Neutrophil (primary cell): ENCODE results near the gene MMP24.

Experiments used
- H3K27ac ChIP-seq: fragments of 200-600 bp; sonication (generic); 2 replicates; pipeline ENCODE4 v1.5.1; 2016; ENCODE audit warnings: mild to moderate bottlenecking, moderate library complexity
- H3K27me3 ChIP-seq: fragments of 200-600 bp; sonication (generic); 2 replicates; pipeline ENCODE4 v1.6.0; 2016; ENCODE audit warnings: mild to moderate bottlenecking
- H3K36me3 ChIP-seq: fragments of 200-600 bp; sonication (generic); 2 replicates; pipeline ENCODE4 v1.5.1; 2017
- H3K4me1 ChIP-seq, 2 experiments: fragments of 200-600 bp in 1 of 2; sonication (generic) in 1 of 2; 1 replicate in 1 of 2; 2 replicates in 1 of 2; pipeline versions ENCODE4 v1.5.1 to v1.6.1; 2013 to 2016; ENCODE audit warnings: low read depth in 1 of 2, low read length in 1 of 2, mild to moderate bottlenecking in 1 of 2, moderate library complexity in 1 of 2; ENCODE audit not compliant: control insufficient read depth in 1 of 2, insufficient read depth in 1 of 2
- H3K4me3 ChIP-seq, 2 experiments: fragments of 200-600 bp in 1 of 2; sonication (generic) in 1 of 2; 1 replicate in 1 of 2; 2 replicates in 1 of 2; pipeline ENCODE4 v1.5.1; 2013 to 2016; ENCODE audit warnings: low read depth in 1 of 2, low read length in 1 of 2, mild to moderate bottlenecking in 1 of 2, moderate library complexity in 1 of 2
- H3K9me3 ChIP-seq: fragments of 200-600 bp; sonication (generic); 2 replicates; pipeline ENCODE4 v1.5.1; 2016
- TF ChIP-seq, protein P1 (sequence below): fragments of 200-600 bp; sonication (generic); IDR thresholded peaks from 2 replicates; pipeline ENCODE4 v1.5.1; 2016; ENCODE audit warnings: antibody characterized with exemption

Gene MMP24

DNA sequence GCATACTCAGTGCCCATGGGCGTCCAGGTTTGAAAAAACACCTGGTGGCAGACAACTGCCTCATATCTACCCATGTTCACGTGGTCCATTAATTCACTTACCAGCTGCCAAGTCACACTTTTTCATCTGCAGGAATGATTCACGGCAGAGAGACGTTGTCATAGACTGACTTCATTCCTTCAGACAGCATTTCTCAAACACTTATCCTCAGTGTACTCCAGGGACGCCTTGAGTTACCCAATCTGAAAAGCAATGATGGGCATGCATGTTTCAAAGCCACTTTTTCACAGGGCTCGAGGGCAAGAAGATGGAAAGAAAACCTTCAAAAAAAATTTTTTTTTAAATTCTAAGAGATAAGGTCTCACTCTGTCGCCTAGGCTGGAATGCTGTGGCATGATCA, 45.4 kb downstream of the MMP24 start:
- peaks cover 93% of the 10 kb centered on the region for H3K36me3 ChIP-seq
- H3K4me1 ChIP-seq: peaks cover 12 to 15% of the 10 kb centered on the region in 2 experiments
- no peaks in the 10 kb centered on the region for H3K9me3 ChIP-seq
- no peaks in the 10 kb centered on the region for H3K27me3 ChIP-seq
- no peak overlapping the region for H3K4me3 ChIP-seq
- TF ChIP-seq, protein P1, sequence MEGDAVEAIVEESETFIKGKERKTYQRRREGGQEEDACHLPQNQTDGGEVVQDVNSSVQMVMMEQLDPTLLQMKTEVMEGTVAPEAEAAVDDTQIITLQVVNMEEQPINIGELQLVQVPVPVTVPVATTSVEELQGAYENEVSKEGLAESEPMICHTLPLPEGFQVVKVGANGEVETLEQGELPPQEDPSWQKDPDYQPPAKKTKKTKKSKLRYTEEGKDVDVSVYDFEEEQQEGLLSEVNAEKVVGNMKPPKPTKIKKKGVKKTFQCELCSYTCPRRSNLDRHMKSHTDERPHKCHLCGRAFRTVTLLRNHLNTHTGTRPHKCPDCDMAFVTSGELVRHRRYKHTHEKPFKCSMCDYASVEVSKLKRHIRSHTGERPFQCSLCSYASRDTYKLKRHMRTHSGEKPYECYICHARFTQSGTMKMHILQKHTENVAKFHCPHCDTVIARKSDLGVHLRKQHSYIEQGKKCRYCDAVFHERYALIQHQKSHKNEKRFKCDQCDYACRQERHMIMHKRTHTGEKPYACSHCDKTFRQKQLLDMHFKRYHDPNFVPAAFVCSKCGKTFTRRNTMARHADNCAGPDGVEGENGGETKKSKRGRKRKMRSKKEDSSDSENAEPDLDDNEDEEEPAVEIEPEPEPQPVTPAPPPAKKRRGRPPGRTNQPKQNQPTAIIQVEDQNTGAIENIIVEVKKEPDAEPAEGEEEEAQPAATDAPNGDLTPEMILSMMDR: no peak
- no peak overlapping the region for H3K27ac ChIP-seq

DNA sequence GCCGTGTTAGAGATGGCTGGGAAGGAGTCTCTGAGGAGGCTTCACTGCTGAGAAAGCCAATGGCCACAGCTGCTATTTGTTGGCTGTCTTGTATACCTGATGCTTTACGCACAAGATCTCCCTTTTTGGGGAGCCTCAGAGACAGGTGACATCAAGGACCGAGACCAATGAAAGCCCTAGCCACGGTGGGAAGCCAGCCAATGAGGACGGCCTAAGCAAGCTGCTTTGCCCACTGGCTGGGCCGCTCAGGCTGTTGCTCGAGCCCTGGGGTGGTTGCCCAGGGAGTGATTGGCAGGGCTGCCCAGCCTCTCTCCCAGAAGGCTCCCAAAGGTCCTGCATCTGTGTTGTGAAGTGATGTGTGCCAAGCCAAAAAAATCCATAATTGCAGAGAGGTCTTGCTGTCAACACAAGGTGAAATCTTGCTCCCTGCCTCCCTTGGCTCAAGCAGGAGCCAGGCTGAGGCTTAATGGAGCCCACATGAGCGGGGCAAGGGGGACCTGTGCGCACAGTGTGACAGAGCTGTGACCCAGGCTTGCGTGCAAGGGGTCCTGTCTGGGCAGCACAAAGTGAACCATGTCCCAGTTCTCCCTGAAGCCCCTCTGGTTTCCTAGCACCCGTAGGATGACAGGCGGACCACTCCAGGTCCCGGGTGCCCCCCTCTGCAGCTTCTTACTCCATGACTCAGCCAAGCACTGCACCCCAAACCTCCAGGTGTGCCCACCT, 47.1 kb downstream of the MMP24 start:
- TF ChIP-seq, protein P1: no peak
- H3K4me1 ChIP-seq: peaks cover 20 to 28% of the 10 kb centered on the region in 2 experiments
- no peak overlapping the region for H3K27ac ChIP-seq
- peaks cover 82% of the 10 kb centered on the region for H3K36me3 ChIP-seq
- H3K27me3 ChIP-seq: no peaks in the 10 kb centered on the region
- no peaks in the 10 kb centered on the region for H3K9me3 ChIP-seq
- no peak overlapping the region for H3K4me3 ChIP-seq

DNA sequence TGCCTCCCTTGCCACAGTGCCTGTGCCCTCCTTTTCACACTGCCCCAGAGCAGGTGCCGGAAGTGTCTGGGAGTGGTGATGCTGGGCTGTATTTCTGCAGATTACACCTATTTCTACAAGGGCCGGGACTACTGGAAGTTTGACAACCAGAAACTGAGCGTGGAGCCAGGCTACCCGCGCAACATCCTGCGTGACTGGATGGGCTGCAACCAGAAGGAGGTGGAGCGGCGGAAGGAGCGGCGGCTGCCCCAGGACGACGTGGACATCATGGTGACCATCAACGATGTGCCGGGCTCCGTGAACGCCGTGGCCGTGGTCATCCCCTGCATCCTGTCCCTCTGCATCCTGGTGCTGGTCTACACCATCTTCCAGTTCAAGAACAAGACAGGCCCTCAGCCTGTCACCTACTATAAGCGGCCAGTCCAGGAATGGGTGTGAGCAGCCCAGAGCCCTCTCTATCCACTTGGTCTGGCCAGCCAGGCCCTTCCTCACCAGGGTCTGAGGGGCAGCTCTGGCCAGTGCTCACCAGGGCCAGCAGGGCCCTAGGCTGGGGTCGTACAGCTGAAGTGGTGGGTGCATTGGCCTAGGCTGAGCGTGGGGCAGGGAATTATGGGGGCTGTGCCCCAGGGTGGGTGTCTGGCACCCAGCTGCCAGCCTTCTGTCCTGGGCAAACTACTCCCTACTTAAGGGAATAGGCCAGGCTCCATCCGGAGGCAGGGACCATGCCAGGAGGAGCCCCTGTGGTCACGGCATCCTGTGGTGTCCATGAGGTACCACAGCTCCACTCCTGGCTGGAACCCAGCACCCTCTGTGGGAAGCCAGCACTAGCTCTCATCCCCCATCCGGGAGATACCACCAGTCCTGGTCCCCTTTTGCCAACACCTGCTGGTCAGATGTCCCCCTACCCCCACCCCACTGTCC, 47.9 kb downstream of the MMP24 start:
- TF ChIP-seq, protein P1: no peak
- H3K27me3 ChIP-seq: no peaks in the 10 kb centered on the region
- H3K27ac ChIP-seq: no peak overlapping the region
- H3K4me1 ChIP-seq: peaks cover 20 to 30% of the 10 kb centered on the region in 2 experiments
- H3K36me3 ChIP-seq: peaks cover 83% of the 10 kb centered on the region
- no peaks in the 10 kb centered on the region for H3K9me3 ChIP-seq
- H3K4me3 ChIP-seq: no peak overlapping the region

DNA sequence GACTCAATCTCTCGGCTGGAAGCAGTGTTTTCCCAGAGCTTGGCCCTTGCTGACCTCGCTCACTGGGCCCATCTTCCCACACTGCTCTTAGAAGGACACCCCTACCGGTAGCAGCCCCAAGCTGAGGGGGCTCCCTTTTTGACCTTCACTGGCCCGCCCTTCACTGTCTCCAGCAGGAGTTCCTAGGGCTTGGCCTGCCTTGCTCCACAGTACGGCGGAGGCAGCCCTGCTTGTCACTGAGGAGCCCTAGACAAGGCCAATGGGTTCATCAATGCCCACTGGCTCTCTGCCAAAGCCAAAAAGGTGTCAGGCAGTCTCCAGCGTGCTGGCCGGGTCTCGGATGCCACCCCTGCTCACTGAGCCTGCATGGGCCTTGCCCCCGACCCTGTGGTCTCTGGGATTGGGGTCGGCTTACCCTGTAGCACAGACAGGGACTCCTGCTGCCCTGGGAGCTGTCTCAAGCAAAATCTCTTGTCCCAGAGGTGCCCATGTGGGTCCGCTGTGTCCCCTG, 49.3 kb downstream of the MMP24 start:
- Histone ChIP-seq H3K27ac (peak overlapping the region; percentile 99), H3K4me3 (no peak overlapping the region), H3K9me3 (no peaks in the 10 kb centered on the region), H3K4me1 (peaks cover 20 to 30% of the 10 kb centered on the region in 2 experiments), H3K27me3 (no peaks in the 10 kb centered on the region), H3K36me3 (peaks cover 80% of the 10 kb centered on the region)
- TF ChIP-seq, protein P1: no peak

DNA sequence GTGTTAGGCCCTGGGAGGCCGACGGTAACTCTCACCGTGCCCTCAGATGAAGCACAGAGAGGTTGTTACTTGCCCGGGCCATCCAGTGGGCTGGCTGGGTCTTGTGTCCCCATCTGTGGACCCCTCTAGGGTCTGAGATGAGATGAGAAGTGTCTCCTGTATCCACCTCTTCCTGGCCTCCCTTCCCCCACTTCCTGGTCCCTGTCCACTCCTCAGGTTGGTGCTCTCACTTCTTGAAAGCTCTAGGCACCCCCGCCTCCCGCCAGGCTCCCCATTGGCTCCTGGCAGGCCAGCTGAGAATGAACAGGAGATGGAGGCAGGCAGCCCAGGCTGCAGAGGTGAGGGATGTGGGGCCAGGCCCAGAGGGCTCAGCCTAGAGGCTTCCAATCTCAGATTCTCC, 49.9 kb downstream of the MMP24 start:
- H3K27me3 ChIP-seq: no peaks in the 10 kb centered on the region
- H3K4me3 ChIP-seq: peak overlapping the region; percentile 72 to 80
- peaks cover 20 to 30% of the 10 kb centered on the region in 2 experiments for H3K4me1 ChIP-seq
- no peaks in the 10 kb centered on the region for H3K9me3 ChIP-seq
- H3K36me3 ChIP-seq: peaks cover 76% of the 10 kb centered on the region
- peak overlapping the region; percentile 99 for H3K27ac ChIP-seq
- TF ChIP-seq, protein P1: no peak
